ENCODE results near the gene DAB2.

Gene DAB2

GRCh38 chr5:39424736-39425637 is at the start of gene DAB2:
Gene DAB2, minus strand, starts transcription at chr5:39424980. Its CDS starts 30,660 bp downstream, at chr5:39394320.
- no peaks in the 10 kb centered on the region for H3K36me3 Mint-ChIP-seq (ENCODE audit: low read depth)
- no peak within 1 kb of the TSS for H3K27ac Mint-ChIP-seq
- peaks cover 50% of the 10 kb centered on the region for H3K27me3 Mint-ChIP-seq
- peaks cover 7% of the 10 kb centered on the region for H3K4me1 Mint-ChIP-seq
- peak; percentile 84 for ATAC-seq
- peak within 1 kb of the TSS; percentile 81 for H3K4me3 Mint-ChIP-seq
- peak; percentile 53 for DNase-seq
- H3K9me3 Mint-ChIP-seq, result no peaks in the 10 kb centered on the region

DNA sequence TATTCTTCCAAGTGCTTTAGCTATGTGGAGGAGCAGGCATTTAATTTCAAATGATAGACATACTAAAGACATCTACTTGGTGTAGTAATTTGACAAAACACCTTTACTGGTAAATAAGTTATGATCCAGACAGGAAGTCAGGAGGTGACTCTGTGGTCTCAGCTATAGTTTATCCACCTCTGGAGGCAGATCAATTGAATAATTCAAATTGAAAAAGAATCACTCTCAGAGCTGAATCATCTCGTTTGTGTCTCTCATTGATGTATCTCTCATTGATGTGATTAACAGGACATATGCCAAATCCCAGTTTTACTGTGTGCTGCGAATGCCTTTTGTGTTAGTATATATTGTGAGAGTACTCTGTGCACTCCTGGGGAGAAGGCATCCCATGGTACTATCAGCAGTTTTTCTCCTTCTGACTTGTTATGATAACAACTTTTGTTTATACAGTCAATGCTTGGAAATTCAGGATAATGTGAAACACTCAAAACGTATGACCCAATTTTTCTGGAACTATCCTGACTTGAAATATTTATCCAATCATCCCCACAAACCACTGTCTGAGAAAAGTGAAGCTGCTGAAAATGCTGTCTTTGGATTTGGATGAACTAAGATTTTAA is 48.5 kb upstream of the DAB2 start:
- no peaks in the 10 kb centered on the region for H3K4me1 Mint-ChIP-seq
- H3K27ac Mint-ChIP-seq, result no peak overlapping the region
- ATAC-seq (no peak), DNase-seq (no peak)
- no peak overlapping the region for H3K4me3 Mint-ChIP-seq
- no peaks in the 10 kb centered on the region for H3K36me3 Mint-ChIP-seq (ENCODE audit: low read depth)
- H3K27me3 Mint-ChIP-seq, result no peaks in the 10 kb centered on the region
- H3K9me3 Mint-ChIP-seq, result no peaks in the 10 kb centered on the region

GRCh38 chr5:39471836-39472508 is 47.2 kb upstream of the DAB2 start:
- Mint-ChIP-seq H3K36me3 (ENCODE audit: low read depth) (no peaks in the 10 kb centered on the region), H3K9me3 (no peaks in the 10 kb centered on the region), H3K27me3 (no peaks in the 10 kb centered on the region), H3K27ac (no peak overlapping the region), H3K4me1 (no peaks in the 10 kb centered on the region), H3K4me3 (no peak overlapping the region)
- ATAC-seq (no peak), DNase-seq (no peak)

GRCh38 chr5:39470811-39471210 is 46.0 kb upstream of the DAB2 start:
- no peak overlapping the region for H3K27ac Mint-ChIP-seq
- no peaks in the 10 kb centered on the region for H3K4me1 Mint-ChIP-seq
- H3K9me3 Mint-ChIP-seq, result no peaks in the 10 kb centered on the region
- H3K4me3 Mint-ChIP-seq, result no peak overlapping the region
- H3K36me3 Mint-ChIP-seq (ENCODE audit: low read depth), result no peaks in the 10 kb centered on the region
- ATAC-seq (no peak), DNase-seq (no peak)
- no peaks in the 10 kb centered on the region for H3K27me3 Mint-ChIP-seq

GRCh38 chr5:39469777-39470415 is 45.1 kb upstream of the DAB2 start:
- Mint-ChIP-seq H3K9me3 (no peaks in the 10 kb centered on the region), H3K4me3 (no peak overlapping the region), H3K36me3 (ENCODE audit: low read depth) (no peaks in the 10 kb centered on the region), H3K27ac (no peak overlapping the region), H3K27me3 (no peaks in the 10 kb centered on the region), H3K4me1 (no peaks in the 10 kb centered on the region)
- ATAC-seq (no peak), DNase-seq (no peak)

DNA sequence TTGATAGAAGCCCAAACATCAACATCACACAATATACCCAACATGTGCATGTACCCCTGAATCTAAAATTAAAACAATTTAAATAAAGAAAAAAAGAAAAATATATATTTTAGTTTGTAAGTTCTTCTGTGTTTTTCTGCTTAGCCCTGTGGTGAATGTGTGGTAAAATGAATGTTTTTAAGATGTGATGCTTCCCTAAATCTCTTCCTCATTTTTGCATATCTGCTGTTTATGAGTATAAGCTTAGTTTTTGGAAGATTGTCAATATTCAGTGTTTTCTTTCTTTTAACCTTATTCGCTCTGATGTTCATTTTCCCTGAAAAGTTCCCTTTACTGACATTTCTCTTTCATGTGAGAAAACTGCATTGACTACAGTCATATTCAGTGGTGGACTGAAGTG is 44.4 kb upstream of the DAB2 start:
- no peak for ATAC-seq

GRCh38 chr5:39466846-39467245 is 42.1 kb upstream of the DAB2 start:
- ATAC-seq (no peak), DNase-seq (no peak)
- H3K27ac Mint-ChIP-seq, result no peak overlapping the region
- peaks cover 1% of the 10 kb centered on the region for H3K4me1 Mint-ChIP-seq
- no peaks in the 10 kb centered on the region for H3K36me3 Mint-ChIP-seq (ENCODE audit: low read depth)
- H3K27me3 Mint-ChIP-seq, result peaks cover 3% of the 10 kb centered on the region
- no peaks in the 10 kb centered on the region for H3K9me3 Mint-ChIP-seq
- H3K4me3 Mint-ChIP-seq, result no peak overlapping the region

More for the DNA sequence above, 44.4 kb upstream of the DAB2 start:
- Mint-ChIP-seq H3K36me3 (ENCODE audit: low read depth) (no peaks in the 10 kb centered on the region), H3K4me3 (no peak overlapping the region), H3K27ac (no peak overlapping the region), H3K4me1 (no peaks in the 10 kb centered on the region), H3K9me3 (no peaks in the 10 kb centered on the region), H3K27me3 (no peaks in the 10 kb centered on the region)
- DNase-seq, result no peak

- no peak for DNase-seq
- H3K9me3 Mint-ChIP-seq, result no peaks in the 10 kb centered on the region
- H3K4me1 Mint-ChIP-seq, result peaks cover 6% of the 10 kb centered on the region
- no peak overlapping the region for H3K4me3 Mint-ChIP-seq
- no peak for ATAC-seq
- H3K27ac Mint-ChIP-seq, result no peak overlapping the region
- H3K36me3 Mint-ChIP-seq (ENCODE audit: low read depth), result no peaks in the 10 kb centered on the region
- peaks cover 4% of the 10 kb centered on the region for H3K27me3 Mint-ChIP-seq
These were observed 41.1 kb upstream of the DAB2 start for GRCh38 chr5:39465843-39466242.

GRCh38 chr5:39465097-39465496 is 40.3 kb upstream of the DAB2 start:
- DNase-seq, result no peak
- H3K4me3 Mint-ChIP-seq, result no peak overlapping the region
- H3K27ac Mint-ChIP-seq, result no peak overlapping the region
- H3K36me3 Mint-ChIP-seq (ENCODE audit: low read depth), result no peaks in the 10 kb centered on the region
- no peak for ATAC-seq
- H3K27me3 Mint-ChIP-seq, result peaks cover 5% of the 10 kb centered on the region
- H3K4me1 Mint-ChIP-seq, result peaks cover 6% of the 10 kb centered on the region
- H3K9me3 Mint-ChIP-seq, result no peaks in the 10 kb centered on the region

- no peak for DNase-seq
- H3K9me3 Mint-ChIP-seq, result no peaks in the 10 kb centered on the region
- peaks cover 10% of the 10 kb centered on the region for H3K27me3 Mint-ChIP-seq
- no peak overlapping the region for H3K27ac Mint-ChIP-seq
- H3K36me3 Mint-ChIP-seq (ENCODE audit: low read depth), result no peaks in the 10 kb centered on the region
- no peak overlapping the region for H3K4me3 Mint-ChIP-seq
- H3K4me1 Mint-ChIP-seq, result peaks cover 6% of the 10 kb centered on the region
- no peak for ATAC-seq
These were observed 39.3 kb upstream of the DAB2 start for GRCh38 chr5:39464088-39464487.

GRCh38 chr5:39462211-39462610 is 37.4 kb upstream of the DAB2 start:
- Mint-ChIP-seq H3K27me3 (peaks cover 21% of the 10 kb centered on the region), H3K4me1 (peaks cover 6% of the 10 kb centered on the region), H3K4me3 (no peak overlapping the region), H3K9me3 (peaks cover 3% of the 10 kb centered on the region), H3K27ac (no peak overlapping the region), H3K36me3 (ENCODE audit: low read depth) (no peaks in the 10 kb centered on the region)
- DNase-seq, result no peak
- no peak for ATAC-seq

- Mint-ChIP-seq H3K4me3 (no peak overlapping the region), H3K27me3 (peaks cover 28% of the 10 kb centered on the region), H3K36me3 (ENCODE audit: low read depth) (no peaks in the 10 kb centered on the region), H3K9me3 (peaks cover 3% of the 10 kb centered on the region), H3K27ac (no peak overlapping the region), H3K4me1 (peaks cover 6% of the 10 kb centered on the region)
- ATAC-seq, result no peak
- DNase-seq, result peak; percentile 4
These were observed 36.4 kb upstream of the DAB2 start for GRCh38 chr5:39461007-39461682.

DNA sequence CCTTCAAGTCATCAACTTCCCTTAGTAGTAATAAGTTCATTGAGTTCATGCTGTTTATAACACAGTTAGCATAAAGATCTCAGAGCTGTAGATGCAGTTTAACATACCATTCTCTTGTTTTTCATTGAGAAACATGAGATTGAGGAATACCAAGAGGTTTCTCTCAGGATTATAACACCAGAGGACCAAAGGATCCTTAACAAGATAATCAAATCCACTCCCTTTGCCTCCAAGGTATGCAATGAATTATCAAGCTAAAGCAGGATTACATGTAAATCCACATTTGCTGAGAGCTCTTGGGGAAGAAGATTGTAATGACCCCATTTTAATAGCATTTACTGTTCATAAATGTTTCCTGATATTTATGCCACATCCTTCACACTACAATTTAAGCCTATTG is 35.1 kb upstream of the DAB2 start:
- DNase-seq (no peak), ATAC-seq (no peak)
- Mint-ChIP-seq H3K27me3 (peaks cover 35% of the 10 kb centered on the region), H3K4me1 (peaks cover 6% of the 10 kb centered on the region), H3K9me3 (peaks cover 3% of the 10 kb centered on the region), H3K4me3 (no peak overlapping the region), H3K36me3 (ENCODE audit: low read depth) (no peaks in the 10 kb centered on the region), H3K27ac (no peak overlapping the region)

GRCh38 chr5:39459071-39459470 is 34.3 kb upstream of the DAB2 start:
- Mint-ChIP-seq H3K27ac (no peak overlapping the region), H3K4me3 (no peak overlapping the region), H3K36me3 (ENCODE audit: low read depth) (no peaks in the 10 kb centered on the region), H3K27me3 (peaks cover 35% of the 10 kb centered on the region), H3K4me1 (peaks cover 6% of the 10 kb centered on the region), H3K9me3 (peaks cover 3% of the 10 kb centered on the region)
- ATAC-seq, result no peak
- DNase-seq, result no peak

Measured in activated naive CD8-positive, alpha-beta T cell treated with anti-CD3 and anti-CD28 coated beads, Interleukin-2, amount 50 U/mL, for 24 hours (primary cell).